ENCODE data around the gene PKIG. TPM values are rescaled to one million over a fixed set of nuclear protein-coding genes. Genes with fewer than 3 reads are reported as not detected.
A peak's percentile ranks its signal among the peaks of the same experiment; 100 is the strongest.

Gene PKIG
- polyA plus RNA-seq, 6 donors from 2014 or later: 74.7 to 219 (median 103) TPM

GRCh38 chr20:44633187-44633810 lies 50.9 kb downstream of the PKIG start:
- H3K4me3 Mint-ChIP-seq: peak overlapping the region in 2 of 8 donors; percentile 51 to 80
- peak overlapping the region in 3 of 6 donors; percentile 44 to 86 (median 53) for H3K27ac Mint-ChIP-seq
- peaks cover 5 to 20% (median 7%) of the 10 kb centered on the region in 3 donors for H3K4me1 Mint-ChIP-seq

GRCh38 chr20:44633872-44634600 lies 51.7 kb downstream of the PKIG start:
- Mint-ChIP-seq H3K27ac (no peak overlapping the region), H3K4me3 (no peak overlapping the region), H3K9me3 (no peaks in the 10 kb centered on the region), H3K27me3 (no peaks in the 10 kb centered on the region), H3K36me3 (peaks cover 0 to 4% of the 10 kb centered on the region in 2 donors), H3K4me1 (peaks cover 5 to 20% (median 7%) of the 10 kb centered on the region in 3 donors)
- DNase-seq: no peak
- no peak for ATAC-seq (ENCODE audit: low read depth in 2 of 2)

More at GRCh38 chr20:44633187-44633810, 50.9 kb downstream of the PKIG start:
- no peak for DNase-seq
- no peak for ATAC-seq (ENCODE audit: low read depth in 2 of 2)
- Mint-ChIP-seq H3K9me3 (no peaks in the 10 kb centered on the region), H3K27me3 (no peaks in the 10 kb centered on the region), H3K36me3 (no peaks in the 10 kb centered on the region)

- H3K36me3 Mint-ChIP-seq: peaks cover 0 to 4% of the 10 kb centered on the region in 2 donors
- H3K9me3 Mint-ChIP-seq: peaks cover 0 to 4% (median 0%) of the 10 kb centered on the region in 7 donors
- DNase-seq: no peak
- H3K4me3 Mint-ChIP-seq: no peak overlapping the region
- peaks cover 7 to 22% (median 11%) of the 10 kb centered on the region in 3 donors for H3K4me1 Mint-ChIP-seq
- ATAC-seq (ENCODE audit: low read depth in 2 of 2): no peak
- H3K27me3 Mint-ChIP-seq: no peaks in the 10 kb centered on the region
- H3K27ac Mint-ChIP-seq: no peak overlapping the region
Measured at GRCh38 chr20:44635877-44636276, 53.5 kb downstream of the PKIG start.

- Mint-ChIP-seq H3K9me3 (peaks cover 0 to 4% (median 0%) of the 10 kb centered on the region in 7 donors), H3K4me3 (peak overlapping the region in 1 of 8 donors; percentile 67), H3K4me1 (peaks cover 9 to 25% (median 22%) of the 10 kb centered on the region in 3 donors), H3K27me3 (no peaks in the 10 kb centered on the region), H3K27ac (peak overlapping the region in 1 of 6 donors; percentile 43), H3K36me3 (peaks cover 0 to 4% of the 10 kb centered on the region in 2 donors)
- DNase-seq (no peak), ATAC-seq (ENCODE audit: low read depth in 2 of 2) (no peak)
Measured at GRCh38 chr20:44637042-44637441, 54.7 kb downstream of the PKIG start.

GRCh38 chr20:44637522-44638372 lies 55.4 kb downstream of the PKIG start:
- peaks cover 0 to 4% (median 0%) of the 10 kb centered on the region in 7 donors for H3K9me3 Mint-ChIP-seq
- peaks cover 12 to 27% (median 26%) of the 10 kb centered on the region in 3 donors for H3K4me1 Mint-ChIP-seq
- ATAC-seq (ENCODE audit: low read depth in 2 of 2) (no peak), DNase-seq (no peak)
- H3K4me3 Mint-ChIP-seq: no peak overlapping the region
- peak overlapping the region in 1 of 6 donors; percentile 10 for H3K27ac Mint-ChIP-seq
- H3K36me3 Mint-ChIP-seq: peaks cover 0 to 4% of the 10 kb centered on the region in 2 donors
- H3K27me3 Mint-ChIP-seq: no peaks in the 10 kb centered on the region

- peak overlapping the region in 3 of 6 donors; percentile 20 to 74 (median 47) for H3K27ac Mint-ChIP-seq
- peaks cover 0 to 4% (median 0%) of the 10 kb centered on the region in 7 donors for H3K9me3 Mint-ChIP-seq
- peaks cover 0 to 4% of the 10 kb centered on the region in 2 donors for H3K36me3 Mint-ChIP-seq
- H3K4me1 Mint-ChIP-seq: peaks cover 25 to 42% (median 40%) of the 10 kb centered on the region in 3 donors
- no peaks in the 10 kb centered on the region for H3K27me3 Mint-ChIP-seq
- DNase-seq (no peak), ATAC-seq (ENCODE audit: low read depth in 2 of 2) (no peak)
- no peak overlapping the region for H3K4me3 Mint-ChIP-seq
Measured at GRCh38 chr20:44640522-44640921, 58.1 kb downstream of the PKIG start.

GRCh38 chr20:44641325-44641724 lies 58.9 kb downstream of the PKIG start:
- peaks cover 32 to 49% (median 48%) of the 10 kb centered on the region in 3 donors for H3K4me1 Mint-ChIP-seq

GRCh38 chr20:44642203-44643153 lies 60.1 kb downstream of the PKIG start:
- H3K27ac Mint-ChIP-seq: peak overlapping the region; percentile 1 to 94 (median 54)
- peaks cover 37 to 61% (median 56%) of the 10 kb centered on the region in 3 donors for H3K4me1 Mint-ChIP-seq
- DNase-seq (no peak), ATAC-seq (ENCODE audit: low read depth in 2 of 2) (peak; percentile 26 to 49)
- peaks cover 0 to 4% of the 10 kb centered on the region in 2 donors for H3K36me3 Mint-ChIP-seq
- no peaks in the 10 kb centered on the region for H3K27me3 Mint-ChIP-seq
- peak overlapping the region in 6 of 8 donors; percentile 19 to 68 (median 53) for H3K4me3 Mint-ChIP-seq
- peaks cover 0 to 4% (median 0%) of the 10 kb centered on the region in 7 donors for H3K9me3 Mint-ChIP-seq

More at GRCh38 chr20:44641325-44641724, 58.9 kb downstream of the PKIG start:
- H3K27ac Mint-ChIP-seq: peak overlapping the region in 2 of 6 donors; percentile 47 to 93
- peaks cover 0 to 4% of the 10 kb centered on the region in 2 donors for H3K36me3 Mint-ChIP-seq
- H3K9me3 Mint-ChIP-seq: peaks cover 0 to 4% (median 0%) of the 10 kb centered on the region in 7 donors
- H3K27me3 Mint-ChIP-seq: no peaks in the 10 kb centered on the region
- no peak for ATAC-seq (ENCODE audit: low read depth in 2 of 2)
- H3K4me3 Mint-ChIP-seq: peak overlapping the region in 2 of 8 donors; percentile 22 to 36
- no peak for DNase-seq

GRCh38 chr20:44643154-44643519 lies 60.8 kb downstream of the PKIG start:
- peaks cover 37 to 65% (median 56%) of the 10 kb centered on the region in 3 donors for H3K4me1 Mint-ChIP-seq
- H3K9me3 Mint-ChIP-seq: peaks cover 0 to 4% (median 0%) of the 10 kb centered on the region in 7 donors
- no peak for DNase-seq
- peak overlapping the region in 2 of 8 donors; percentile 31 to 52 for H3K4me3 Mint-ChIP-seq
- no peak for ATAC-seq (ENCODE audit: low read depth in 2 of 2)
- peak overlapping the region in 2 of 6 donors; percentile 65 for H3K27ac Mint-ChIP-seq
- H3K36me3 Mint-ChIP-seq: peaks cover 0 to 4% of the 10 kb centered on the region in 2 donors
- no peaks in the 10 kb centered on the region for H3K27me3 Mint-ChIP-seq

- ATAC-seq (ENCODE audit: low read depth in 2 of 2) (no peak), DNase-seq (no peak)
- peak overlapping the region in 3 of 6 donors; percentile 54 to 67 (median 65) for H3K27ac Mint-ChIP-seq
- H3K27me3 Mint-ChIP-seq: no peaks in the 10 kb centered on the region
- peaks cover 0 to 2% of the 10 kb centered on the region in 2 donors for H3K36me3 Mint-ChIP-seq
- H3K9me3 Mint-ChIP-seq: peaks cover 0 to 4% (median 0%) of the 10 kb centered on the region in 7 donors
- peak overlapping the region in 2 of 8 donors; percentile 9 to 41 for H3K4me3 Mint-ChIP-seq
- H3K4me1 Mint-ChIP-seq: peaks cover 37 to 68% (median 56%) of the 10 kb centered on the region in 3 donors
Measured at GRCh38 chr20:44643596-44644229, 61.3 kb downstream of the PKIG start.

GRCh38 chr20:44644230-44644617 lies 61.8 kb downstream of the PKIG start:
- H3K4me3 Mint-ChIP-seq: peak overlapping the region in 1 of 8 donors; percentile 41
- no peaks in the 10 kb centered on the region for H3K36me3 Mint-ChIP-seq
- DNase-seq (no peak), ATAC-seq (ENCODE audit: low read depth in 2 of 2) (no peak)
- H3K27ac Mint-ChIP-seq: peak overlapping the region in 2 of 6 donors; percentile 65 to 67
- peaks cover 0 to 4% (median 0%) of the 10 kb centered on the region in 7 donors for H3K9me3 Mint-ChIP-seq
- peaks cover 37 to 72% (median 58%) of the 10 kb centered on the region in 3 donors for H3K4me1 Mint-ChIP-seq
- H3K27me3 Mint-ChIP-seq: no peaks in the 10 kb centered on the region

All from naive B cell (primary cell).